ENCODE results near the gene HSPA12A. TPM values are rescaled to one million over a fixed set of nuclear protein-coding genes. Genes with fewer than 3 reads are reported as not detected.

The HSPA12A gene
- total RNA-seq, 4 donors from 2014 or later, result 20.2 to 55.1 (median 32.5) TPM

DNA sequence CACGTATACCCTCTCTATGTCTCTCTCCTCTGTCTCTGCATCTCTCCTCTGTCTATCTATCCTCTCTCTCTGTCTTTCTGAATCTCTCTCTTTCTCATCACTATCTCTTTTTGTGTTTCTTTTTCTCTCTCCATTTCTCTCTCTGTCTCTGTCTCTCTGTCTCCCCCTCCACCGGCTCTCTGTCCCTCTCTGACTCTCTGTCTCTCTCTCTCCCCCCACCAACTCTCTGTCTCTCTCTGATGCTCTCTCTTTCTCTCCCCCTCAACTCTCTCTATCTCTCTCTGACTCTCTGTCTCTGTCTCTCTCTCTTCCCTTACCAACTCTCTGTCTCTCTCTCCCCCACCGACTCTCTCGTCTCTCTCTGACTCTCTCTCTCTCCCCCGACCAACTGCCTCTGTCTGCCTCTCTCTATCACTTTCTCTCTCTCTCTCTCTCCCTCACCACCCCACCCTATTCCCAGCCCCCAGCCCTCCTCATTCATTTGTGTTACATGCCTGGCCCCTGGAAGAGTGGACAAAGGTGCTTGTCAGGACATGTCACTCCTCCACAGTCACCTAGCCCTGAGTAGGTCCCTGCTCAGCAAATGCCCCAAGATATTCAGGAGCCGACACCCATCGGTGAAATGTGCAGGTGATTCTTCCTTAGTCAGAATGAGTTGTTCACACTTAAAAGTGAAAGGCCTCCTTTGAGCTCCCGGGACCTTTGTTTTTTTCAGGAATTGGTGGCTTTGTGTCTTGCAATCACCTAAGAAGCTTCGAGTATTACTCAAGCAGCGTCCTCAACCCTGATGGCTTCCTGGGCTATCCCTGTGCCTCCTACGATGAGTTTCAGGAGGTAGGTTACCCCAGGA lies 108.0 kb downstream of the HSPA12A start:
- ATAC-seq (ENCODE audit: low FRiP score) (no peak), DNase-seq (ENCODE audit: low spot score) (no peak)
- no peak for TF ChIP-seq CTCF (IDR thresholded peaks at IDR 0.05)

GRCh38 chr10:116633216-116633600 lies 109.2 kb downstream of the HSPA12A start:
- no peak for TF ChIP-seq CTCF (IDR thresholded peaks at IDR 0.05)
- no peak for ATAC-seq (ENCODE audit: low FRiP score)
- DNase-seq (ENCODE audit: low spot score), result no peak

DNA sequence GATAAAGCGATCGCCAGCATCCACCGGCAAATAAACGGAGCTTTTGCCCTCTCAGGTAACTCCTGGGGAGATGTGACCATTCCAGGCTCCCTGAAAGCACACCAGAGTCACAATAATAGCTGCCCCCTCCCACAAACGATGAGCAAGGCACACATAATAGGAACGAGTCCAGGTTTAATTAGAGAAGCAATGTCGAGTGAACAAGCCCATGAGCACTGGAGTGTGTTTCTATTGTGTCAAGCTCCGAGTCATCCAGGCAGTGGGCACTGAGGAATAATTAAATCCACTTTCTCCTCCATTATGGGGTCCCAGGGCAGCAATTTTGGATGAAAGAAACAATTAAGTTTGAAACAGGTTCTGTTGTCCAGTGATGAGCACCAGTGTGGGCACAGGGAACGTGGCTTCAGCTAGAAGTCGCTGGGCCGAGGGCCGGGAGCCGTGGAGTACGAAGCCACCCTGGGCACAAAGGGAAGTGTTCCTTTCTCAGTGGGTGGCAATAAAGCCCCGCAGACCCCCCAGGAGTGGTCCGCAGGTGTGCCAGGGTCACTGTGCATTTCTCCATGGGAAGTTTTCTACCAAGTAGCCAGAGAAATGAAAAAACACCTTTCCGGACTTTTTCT lies 109.7 kb downstream of the HSPA12A start:
- TF ChIP-seq CTCF (IDR thresholded peaks at IDR 0.05), result no peak
- ATAC-seq (ENCODE audit: low FRiP score) (no peak), DNase-seq (ENCODE audit: low spot score) (no peak)

DNA sequence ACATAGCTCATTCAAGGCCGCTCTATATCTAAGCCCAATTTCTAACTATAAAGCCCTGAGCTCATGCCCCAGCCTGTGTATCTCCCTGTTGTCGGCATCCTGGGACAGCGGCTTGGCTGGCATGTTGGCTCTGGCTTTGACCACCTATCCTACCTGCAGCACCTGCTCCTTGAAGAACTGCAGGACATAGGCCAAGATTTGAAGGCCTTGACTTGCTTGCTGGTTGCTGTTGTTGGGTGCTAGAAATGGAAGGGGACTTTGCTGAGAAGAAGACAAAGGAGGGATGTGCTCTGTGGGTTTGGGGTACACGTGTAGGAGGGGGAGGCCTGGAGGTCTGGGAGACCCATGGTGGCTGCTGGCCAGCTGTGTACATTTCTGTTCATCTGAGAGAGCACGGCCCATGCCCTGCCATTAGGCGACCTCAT lies 110.5 kb downstream of the HSPA12A start:
- no peak for DNase-seq (ENCODE audit: low spot score)
- ATAC-seq (ENCODE audit: low FRiP score), result no peak
- no peak for TF ChIP-seq CTCF (IDR thresholded peaks at IDR 0.05)

DNA sequence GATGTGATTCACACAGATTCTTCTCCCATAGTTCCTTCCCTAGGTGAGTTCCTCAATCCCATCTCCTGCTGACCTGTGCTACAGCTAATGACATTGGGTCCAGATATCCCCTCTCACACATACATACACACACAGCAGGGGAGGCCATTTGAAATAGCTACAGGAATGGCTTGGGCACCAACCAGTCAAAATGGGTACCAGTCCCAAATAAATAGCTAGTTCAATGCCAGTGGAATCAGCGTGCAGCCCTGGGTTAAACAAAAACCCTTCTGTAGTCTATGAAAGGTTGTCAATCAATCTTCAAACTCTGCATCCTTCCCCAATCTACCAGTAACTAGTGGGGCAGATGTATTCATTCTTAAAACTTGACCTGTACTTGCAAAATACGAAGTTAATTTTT lies 112.3 kb downstream of the HSPA12A start:
- DNase-seq (ENCODE audit: low spot score) (no peak), ATAC-seq (ENCODE audit: low FRiP score) (no peak)
- TF ChIP-seq CTCF (IDR thresholded peaks at IDR 0.05), result no peak

DNA sequence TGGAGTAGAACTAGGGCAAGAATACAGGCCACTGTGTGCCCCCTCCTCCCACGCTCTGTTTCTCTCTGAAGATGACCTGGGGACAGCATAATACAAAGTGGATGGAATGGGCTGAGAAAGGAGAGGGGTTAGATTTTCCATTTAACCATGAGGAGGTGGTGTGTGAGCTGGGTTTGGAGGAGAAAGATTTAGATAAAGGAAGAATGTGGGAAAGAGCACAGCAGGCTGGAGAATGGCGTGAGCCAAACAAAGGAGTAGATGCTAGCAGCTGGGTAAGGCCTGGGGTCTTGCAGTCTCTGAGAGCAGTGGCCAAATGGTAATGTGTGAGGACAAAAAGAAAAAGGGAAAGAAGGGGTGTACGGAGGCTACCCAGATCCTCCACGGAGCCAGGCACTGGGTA lies 113.0 kb downstream of the HSPA12A start:
- no peak for TF ChIP-seq CTCF (IDR thresholded peaks at IDR 0.05)
- ATAC-seq (ENCODE audit: low FRiP score) (no peak), DNase-seq (ENCODE audit: low spot score) (no peak)
